Measurements from ENCODE around the gene RAE1.

Gene RAE1

GRCh38 chr20:57402206-57403125, 51.4 kb downstream of the RAE1 start:
- DNase-seq: no peak

GRCh38 chr20:57403216-57403615, 52.2 kb downstream of the RAE1 start:
- DNase-seq: no peak

- DNase-seq: no peak
These were observed 53.0 kb downstream of the RAE1 start for GRCh38 chr20:57404006-57404405.

GRCh38 chr20:57404419-57405072, 53.5 kb downstream of the RAE1 start:
- no peak for DNase-seq

DNA sequence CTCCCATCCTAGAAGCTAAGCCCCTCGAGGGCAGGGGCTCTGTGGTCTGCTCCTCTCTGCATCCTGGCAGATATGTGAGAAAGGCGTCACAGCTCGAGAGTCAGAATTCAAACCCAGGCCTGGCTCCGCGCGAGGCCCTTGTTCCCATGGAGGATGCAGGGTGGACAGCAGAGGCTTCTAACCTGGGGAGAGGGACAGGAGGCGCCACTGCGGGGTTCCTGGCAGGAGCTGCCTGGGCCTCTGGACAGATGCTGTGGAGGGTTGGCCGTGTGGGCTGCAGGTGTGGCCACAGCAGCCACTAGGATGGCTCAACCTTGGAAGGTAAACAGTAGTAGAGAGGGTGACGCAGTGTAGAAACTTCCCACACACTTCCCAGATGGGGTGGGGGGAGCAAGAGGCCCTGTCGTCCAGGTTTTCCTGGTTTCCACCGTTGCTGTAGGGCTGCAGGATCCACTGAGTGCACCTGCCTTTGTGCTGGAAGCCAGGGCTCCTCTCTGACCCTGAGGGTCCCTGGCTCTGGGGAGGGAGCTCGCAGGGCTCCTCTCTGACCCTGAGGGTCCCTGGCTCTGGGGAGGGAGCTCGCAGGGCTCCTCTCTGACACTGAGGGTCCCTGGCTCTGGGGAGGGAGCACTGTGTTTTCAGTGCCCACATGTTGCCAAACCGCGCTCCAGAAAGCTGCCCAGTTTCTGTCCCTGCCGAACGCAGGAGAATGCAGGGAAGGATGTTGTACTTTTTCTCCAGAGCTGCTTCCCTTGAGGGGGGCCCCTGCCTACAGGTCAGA, 54.4 kb downstream of the RAE1 start:
- no peak for DNase-seq

GRCh38 chr20:57407541-57407956, 56.5 kb downstream of the RAE1 start:
- no peak for DNase-seq

DNA sequence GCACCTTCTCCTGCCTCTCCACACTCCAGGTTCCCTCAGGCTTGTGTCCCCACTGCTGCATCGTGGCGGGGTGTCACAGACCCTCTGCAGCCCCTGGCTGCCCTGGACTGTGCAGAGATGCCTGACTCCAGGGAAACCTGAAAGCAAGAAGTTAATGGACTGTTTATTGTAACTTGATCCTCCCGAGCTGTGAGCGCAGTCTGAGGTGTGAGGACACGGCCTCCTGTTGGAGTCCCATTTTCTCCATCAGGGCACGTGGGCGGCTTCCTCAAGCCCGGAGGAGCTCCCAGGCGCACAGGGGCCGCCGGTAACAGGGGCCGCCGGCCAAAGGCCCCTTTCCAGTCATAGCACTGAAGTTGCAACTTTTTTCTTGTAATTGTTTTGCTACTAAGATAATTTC, 57.1 kb downstream of the RAE1 start:
- no peak for DNase-seq

GRCh38 chr20:57408536-57409233, 57.6 kb downstream of the RAE1 start:
- DNase-seq: no peak

DNA sequence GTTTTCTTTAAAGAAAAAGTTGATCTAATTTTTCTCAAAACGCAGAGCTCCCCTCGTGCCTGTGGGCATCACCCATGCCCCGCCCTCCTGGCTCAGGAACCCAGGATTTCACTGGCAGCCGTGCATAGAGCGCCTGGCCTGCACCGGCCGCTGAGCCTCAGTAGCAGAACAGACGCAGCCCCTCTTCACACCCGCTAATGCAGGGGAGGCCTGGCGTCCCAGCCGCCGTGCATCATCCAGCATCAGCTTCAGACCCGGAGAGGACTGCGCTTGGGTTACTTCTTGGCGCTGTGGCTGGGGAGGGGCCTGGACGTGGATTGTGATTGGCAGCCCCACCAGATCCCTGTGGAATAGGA, 58.2 kb downstream of the RAE1 start:
- DNase-seq: no peak

DNA sequence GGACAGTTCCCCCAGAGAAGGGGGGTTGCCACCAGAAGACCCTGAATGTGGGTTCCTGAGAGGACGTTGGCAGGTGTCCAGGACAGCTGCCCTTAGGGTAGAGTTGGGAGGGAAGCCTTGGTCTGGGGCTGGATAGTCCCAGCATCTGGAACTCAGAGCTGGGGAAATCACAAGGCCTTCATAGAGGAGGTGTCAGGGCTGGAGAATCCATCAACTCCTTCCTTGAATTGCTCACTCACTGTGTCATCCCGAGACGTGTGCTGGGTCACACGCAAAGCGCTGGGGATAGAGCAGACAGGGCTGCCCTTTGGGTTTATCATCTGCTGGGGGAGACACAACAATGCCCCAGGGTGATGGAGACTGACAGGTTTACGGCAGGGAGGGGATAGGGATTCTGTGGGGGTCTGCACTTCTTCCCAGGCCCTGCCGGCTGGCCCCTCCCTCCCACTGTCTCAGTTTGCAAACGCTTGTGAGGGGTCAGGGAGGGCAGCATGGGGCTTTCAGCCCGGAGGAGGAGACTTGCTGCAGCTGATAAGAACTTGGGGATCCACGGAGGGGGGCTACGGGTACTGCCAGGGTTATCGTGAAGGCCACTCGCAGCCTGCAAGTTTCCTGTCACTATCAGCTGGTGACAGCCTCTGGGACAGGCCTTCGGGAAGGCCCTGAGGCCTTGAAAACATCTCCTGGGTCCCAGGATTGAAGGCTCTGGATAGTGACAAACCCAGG, 58.8 kb downstream of the RAE1 start:
- DNase-seq: no peak

- DNase-seq: no peak
These were observed 59.4 kb downstream of the RAE1 start for GRCh38 chr20:57410398-57410920.

DNA sequence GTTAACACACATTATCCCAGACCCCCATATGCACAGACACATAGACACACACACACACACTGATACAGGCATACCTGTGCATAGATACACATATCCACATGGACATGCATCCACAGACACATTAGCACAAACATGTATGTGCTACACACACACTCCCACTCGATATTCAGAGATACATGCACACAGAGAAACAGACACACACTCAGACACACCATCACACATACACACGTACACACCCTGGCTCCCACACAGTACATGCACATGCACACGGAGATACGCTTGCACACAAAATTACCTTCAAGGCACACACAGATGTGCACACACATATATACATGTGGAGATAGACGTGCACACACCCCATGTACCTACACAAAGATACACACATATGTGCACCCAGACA, 59.9 kb downstream of the RAE1 start:
- no peak for DNase-seq

- DNase-seq: no peak
These were observed 60.6 kb downstream of the RAE1 start for GRCh38 chr20:57411406-57412283.

DNA sequence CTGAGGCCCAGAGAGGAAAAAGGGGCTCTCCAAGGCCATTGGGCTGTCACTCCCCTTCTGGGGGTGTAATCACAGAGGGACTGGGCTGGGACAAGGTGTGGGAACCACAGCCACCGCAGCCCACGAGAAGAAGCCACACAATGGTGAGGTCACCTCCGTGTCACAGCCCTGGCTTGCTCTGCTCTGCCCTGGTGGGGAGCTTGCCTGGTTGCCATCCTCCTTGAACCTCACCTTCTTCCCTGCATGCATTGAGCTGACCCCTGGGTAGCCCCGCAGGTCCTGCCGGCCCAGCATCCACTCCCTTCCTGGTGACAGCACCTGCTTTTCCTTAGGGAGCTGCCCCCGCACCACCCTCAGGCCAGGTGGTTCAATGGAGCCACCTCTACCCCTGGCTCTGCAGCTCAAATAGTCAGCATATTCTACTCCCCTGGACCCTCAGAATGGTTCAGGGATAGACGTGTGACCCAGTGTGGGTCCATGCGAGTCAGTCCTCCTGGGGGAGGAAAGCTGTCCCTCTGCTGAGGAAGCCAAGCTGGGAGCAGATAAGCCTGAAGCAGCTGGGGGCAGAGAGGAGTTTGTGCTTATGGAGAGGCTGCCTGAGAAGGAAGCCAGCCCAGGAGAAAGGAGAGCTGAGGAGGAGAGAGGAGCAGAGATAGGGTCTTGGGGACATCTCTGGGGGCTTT, 61.4 kb downstream of the RAE1 start:
- DNase-seq: no peak

DNA sequence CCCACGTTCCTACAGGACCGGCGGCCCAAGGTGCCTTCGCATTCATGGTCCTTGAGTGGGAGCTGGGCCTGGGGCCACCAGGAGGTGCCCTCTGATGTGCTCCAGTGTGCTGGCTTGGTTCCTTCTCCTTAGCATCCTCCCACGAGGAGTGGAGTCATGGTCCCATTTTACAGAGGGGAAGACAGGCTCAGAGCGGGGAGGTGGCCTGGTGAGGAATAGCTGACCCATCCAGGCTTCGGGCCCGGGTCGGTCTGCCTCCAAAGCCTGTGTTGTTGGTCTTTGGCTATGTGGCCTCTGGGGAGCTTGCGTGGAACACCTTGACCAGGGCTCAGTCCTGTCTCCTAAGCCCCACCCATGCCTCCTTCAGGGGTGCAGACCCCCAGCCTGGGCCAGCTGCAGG, 62.9 kb downstream of the RAE1 start:
- DNase-seq: no peak

DNA sequence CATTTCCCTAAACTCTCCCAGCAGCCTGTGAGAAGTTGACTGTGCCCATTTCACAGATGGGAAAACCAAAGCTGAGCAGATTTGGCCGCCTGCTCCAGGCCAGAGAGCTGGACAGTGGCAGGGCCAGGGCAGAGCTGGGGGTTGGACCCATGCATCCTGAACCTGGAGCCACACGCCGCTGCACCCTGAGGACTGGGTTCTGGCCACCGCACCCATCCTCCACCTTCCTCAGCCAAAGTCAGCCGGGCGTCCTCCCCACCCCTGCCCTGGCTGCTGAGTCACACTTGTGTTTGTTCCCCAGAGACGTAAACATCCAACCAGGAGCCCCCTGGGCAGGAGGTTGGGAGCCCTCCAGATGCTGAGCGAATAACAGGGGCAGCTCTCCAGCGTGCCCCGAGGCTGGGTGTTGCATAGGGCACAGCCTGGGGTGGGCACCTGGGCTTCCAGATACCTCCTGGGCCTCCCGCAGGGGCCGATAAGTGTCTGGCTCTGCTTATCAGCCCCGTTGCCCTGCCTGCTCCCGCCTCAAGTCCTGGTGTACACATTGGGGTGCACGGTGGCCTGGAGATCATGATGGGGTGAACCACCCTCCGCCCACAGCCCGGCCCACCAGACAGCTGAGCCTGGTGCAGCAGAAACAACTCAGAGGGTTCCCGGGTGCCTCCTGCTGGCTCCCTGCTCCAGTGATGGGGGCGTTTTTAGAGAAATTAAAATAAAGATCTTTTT, 64.0 kb downstream of the RAE1 start:
- DNase-seq: no peak

GRCh38 chr20:57415771-57416170, 64.7 kb downstream of the RAE1 start:
- no peak for DNase-seq

GRCh38 chr20:57416296-57417022, 65.4 kb downstream of the RAE1 start:
- no peak for DNase-seq

Data from activated T-cell treated with anti-CD3 and anti-CD28 coated beads, Interleukin-2, amount 50 U/mL, for 1 hour (primary cell).